HG02642 (cell line): ENCODE results near the gene HLA-E.
"Not testable (repeated sequence)": the region's sequence is repeated elsewhere in the genome, so short reads cannot be mapped to it uniquely, and the experiment has no call there.

Source experiments
- ATAC-seq: cut with Tn5 transposase; IDR thresholded peaks from one replicate; pipeline ENCODE4 v1.9.1; 2021; ENCODE audit warnings: mild to moderate bottlenecking; ENCODE audit not compliant: unreplicated experiment, poor library complexity

Gene HLA-E

GRCh38 chr6:30500421-30501355 lies 11.4 kb downstream of the HLA-E start:
- ATAC-seq = no peak

- no peak for ATAC-seq
Measured at GRCh38 chr6:30507849-30508827, 18.8 kb downstream of the HLA-E start.

GRCh38 chr6:30508890-30509736 lies 19.8 kb downstream of the HLA-E start:
- peak; percentile 54 for ATAC-seq

- no peak for ATAC-seq
Measured at GRCh38 chr6:30510419-30511168, 21.3 kb downstream of the HLA-E start.

GRCh38 chr6:30511169-30511546 lies 21.8 kb downstream of the HLA-E start:
- no peak for ATAC-seq

- no peak for ATAC-seq
Measured at GRCh38 chr6:30513451-30513850, 24.1 kb downstream of the HLA-E start.

GRCh38 chr6:30515106-30515505 lies 25.8 kb downstream of the HLA-E start:
- ATAC-seq = no peak

- peak; percentile 71 for ATAC-seq
Measured at GRCh38 chr6:30515944-30516753, 26.8 kb downstream of the HLA-E start.

GRCh38 chr6:30516754-30517076 lies 27.4 kb downstream of the HLA-E start:
- not testable (repeated sequence) for ATAC-seq

GRCh38 chr6:30517767-30518504 lies 28.6 kb downstream of the HLA-E start:
- ATAC-seq = not testable (repeated sequence)

GRCh38 chr6:30518505-30519145 lies 29.3 kb downstream of the HLA-E start:
- not testable (repeated sequence) for ATAC-seq

GRCh38 chr6:30520522-30520921 lies 31.2 kb downstream of the HLA-E start:
- ATAC-seq = no peak

- ATAC-seq = not testable (repeated sequence)
Measured at GRCh38 chr6:30521082-30521481, 31.8 kb downstream of the HLA-E start.

GRCh38 chr6:30521952-30522351 lies 32.6 kb downstream of the HLA-E start:
- not testable (repeated sequence) for ATAC-seq

- ATAC-seq = not testable (repeated sequence)
Measured at GRCh38 chr6:30526444-30526843, 37.1 kb downstream of the HLA-E start.

GRCh38 chr6:30529349-30529875 lies 40.1 kb downstream of the HLA-E start:
- peak; percentile 48 for ATAC-seq

- ATAC-seq = no peak
Measured at GRCh38 chr6:30530014-30530413, 40.7 kb downstream of the HLA-E start.
